Endodermal cell (in vitro differentiated cells): ENCODE results near the gene TRIM45. TPM values are rescaled to one million over a fixed set of nuclear protein-coding genes. Genes with fewer than 3 reads are reported as not detected.

ENCODE experiments used
- DNase-seq: peaks from one replicate; pipeline ENCODE4 v3.0.0-alpha.2; 2017
- H3K27ac ChIP-seq: 2 replicates; pipeline ENCODE4 v1.5.1; 2013; ENCODE audit warnings: mild to moderate bottlenecking, low read depth, low read length, moderate library complexity
- H3K27me3 ChIP-seq: 2 replicates; pipeline ENCODE4 v1.6.1; 2013; ENCODE audit warnings: mild to moderate bottlenecking, low read length, moderate library complexity; ENCODE audit not compliant: insufficient read depth, control insufficient read depth, poor library complexity, severe bottlenecking
- H3K36me3 ChIP-seq: 2 replicates; pipeline ENCODE4 v1.7.0; 2013; ENCODE audit warnings: mild to moderate bottlenecking, low read length, moderate library complexity; ENCODE audit not compliant: control insufficient read depth, insufficient read depth
- H3K4me1 ChIP-seq: one replicate; pipeline ENCODE4 v1.7.0; 2013; ENCODE audit warnings: low read length; ENCODE audit not compliant: control insufficient read depth, insufficient read depth
- H3K4me3 ChIP-seq: 2 replicates; pipeline ENCODE4 v1.5.1; 2013; ENCODE audit warnings: mild to moderate bottlenecking, low read length, moderate library complexity
- H3K9ac ChIP-seq: 2 replicates; pipeline ENCODE4 v1.6.1; 2013; ENCODE audit warnings: mild to moderate bottlenecking, low read length, moderate library complexity; ENCODE audit not compliant: poor library complexity, severe bottlenecking; ENCODE audit errors: extremely low read depth
- H3K9me3 ChIP-seq: 2 replicates; pipeline ENCODE4 v1.6.1; 2013; ENCODE audit warnings: mild to moderate bottlenecking, low read length, moderate library complexity; ENCODE audit not compliant: control insufficient read depth
- H3K27ac Mint-ChIP-seq: 2 replicates; pipeline ENCODE4 v1.8.0; 2020; ENCODE audit warnings: mixed read lengths
- H3K27me3 Mint-ChIP-seq: 2 replicates; pipeline ENCODE4 v1.8.0; 2021; ENCODE audit warnings: mild to moderate bottlenecking, mixed read lengths; ENCODE audit not compliant: insufficient read depth
- H3K36me3 Mint-ChIP-seq: 2 replicates; pipeline ENCODE4 v1.8.0; 2020; ENCODE audit warnings: low read depth, mixed read lengths
- H3K4me1 Mint-ChIP-seq: 2 replicates; pipeline ENCODE4 v1.8.0; 2020; ENCODE audit warnings: mixed read lengths
- H3K4me3 Mint-ChIP-seq: 2 replicates; pipeline ENCODE4 v1.8.0; 2020; ENCODE audit warnings: mild to moderate bottlenecking, moderate library complexity, mixed read lengths
- H3K9me3 Mint-ChIP-seq: 2 replicates; pipeline ENCODE4 v1.8.0; 2020; ENCODE audit warnings: mild to moderate bottlenecking, mixed read lengths
- WGBS, 2 experiments: methylation state at CpG; one replicate each; pipeline versions ENCODE4 v1.1.5 to v1.1.7; 2013; ENCODE audit warnings: missing lambda C conversion rate in 2 of 2, mixed read lengths in 1 of 2; ENCODE audit not compliant: insufficient coverage in 1 of 2, insufficient read length in 1 of 2; 5-methylcytosine and 5-hydroxymethylcytosine counted together
- total RNA-seq, 2 donors: library from RNA; stranded (reverse); fragmentation: NEBNext Ultra II Directional in 1 of 2; extraction: Animal tissue kit (Norgen Biotek cat#: 25700) in 1 of 2; gene quantifications; 2 replicates in 1 of 2; 3 replicates in 1 of 2; pipeline ENCODE4 v1.2.1, GENCODE V29; 2021
- TF ChIP-seq, protein P1 (sequence below): fragments of 200-600 bp; sonication (generic); conservative IDR thresholded peaks from 2 replicates; pipeline ENCODE4 v1.5.0; 2021; ENCODE audit warnings: antibody characterized with exemption, mild to moderate bottlenecking

TRIM45 gene
- total RNA-seq, 2 donors from 2014 or later = 13.4 to 16.5 TPM

DNA sequence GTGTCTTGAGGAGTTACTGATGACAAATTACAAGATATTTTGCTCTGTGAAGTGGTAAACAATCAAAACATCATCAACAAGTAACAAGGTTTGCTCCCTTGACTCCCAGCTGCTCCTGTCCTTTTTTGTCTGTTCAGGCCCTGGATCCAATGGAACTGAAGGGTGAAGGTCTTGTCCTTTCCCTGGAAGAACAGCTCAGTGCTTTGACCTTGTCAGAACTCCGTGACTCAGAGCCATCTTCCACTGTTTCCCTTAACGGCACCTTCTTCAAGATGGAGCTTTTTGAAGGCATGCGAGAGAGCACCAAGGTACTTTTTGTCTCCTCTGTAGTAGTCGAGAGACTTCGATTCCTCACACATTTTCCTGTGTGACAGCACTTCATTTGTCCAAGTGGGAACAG is 29.0 kb downstream of the TRIM45 start:
- Mint-ChIP-seq H3K27ac (peak overlapping the region; percentile 87), H3K4me3 (no peak overlapping the region), H3K4me1 (peaks cover 4% of the 10 kb centered on the region), H3K27me3 (no peaks in the 10 kb centered on the region), H3K36me3 (peaks cover 65% of the 10 kb centered on the region), H3K9me3 (no peaks in the 10 kb centered on the region)
- no peak overlapping the region for H3K4me3 ChIP-seq
- peak overlapping the region; percentile 74 for H3K27ac ChIP-seq
- TF ChIP-seq, protein P1, sequence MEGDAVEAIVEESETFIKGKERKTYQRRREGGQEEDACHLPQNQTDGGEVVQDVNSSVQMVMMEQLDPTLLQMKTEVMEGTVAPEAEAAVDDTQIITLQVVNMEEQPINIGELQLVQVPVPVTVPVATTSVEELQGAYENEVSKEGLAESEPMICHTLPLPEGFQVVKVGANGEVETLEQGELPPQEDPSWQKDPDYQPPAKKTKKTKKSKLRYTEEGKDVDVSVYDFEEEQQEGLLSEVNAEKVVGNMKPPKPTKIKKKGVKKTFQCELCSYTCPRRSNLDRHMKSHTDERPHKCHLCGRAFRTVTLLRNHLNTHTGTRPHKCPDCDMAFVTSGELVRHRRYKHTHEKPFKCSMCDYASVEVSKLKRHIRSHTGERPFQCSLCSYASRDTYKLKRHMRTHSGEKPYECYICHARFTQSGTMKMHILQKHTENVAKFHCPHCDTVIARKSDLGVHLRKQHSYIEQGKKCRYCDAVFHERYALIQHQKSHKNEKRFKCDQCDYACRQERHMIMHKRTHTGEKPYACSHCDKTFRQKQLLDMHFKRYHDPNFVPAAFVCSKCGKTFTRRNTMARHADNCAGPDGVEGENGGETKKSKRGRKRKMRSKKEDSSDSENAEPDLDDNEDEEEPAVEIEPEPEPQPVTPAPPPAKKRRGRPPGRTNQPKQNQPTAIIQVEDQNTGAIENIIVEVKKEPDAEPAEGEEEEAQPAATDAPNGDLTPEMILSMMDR = no peak
- peaks cover 79% of the 10 kb centered on the region for H3K36me3 ChIP-seq
- 93 to 95% methylated on average over 5 of the region's 5 CpGs for WGBS, 2 experiments
- H3K9ac ChIP-seq = no peak overlapping the region
- no peaks in the 10 kb centered on the region for H3K4me1 ChIP-seq
- H3K9me3 ChIP-seq = no peaks in the 10 kb centered on the region
- no peak for DNase-seq
- no peaks in the 10 kb centered on the region for H3K27me3 ChIP-seq

DNA sequence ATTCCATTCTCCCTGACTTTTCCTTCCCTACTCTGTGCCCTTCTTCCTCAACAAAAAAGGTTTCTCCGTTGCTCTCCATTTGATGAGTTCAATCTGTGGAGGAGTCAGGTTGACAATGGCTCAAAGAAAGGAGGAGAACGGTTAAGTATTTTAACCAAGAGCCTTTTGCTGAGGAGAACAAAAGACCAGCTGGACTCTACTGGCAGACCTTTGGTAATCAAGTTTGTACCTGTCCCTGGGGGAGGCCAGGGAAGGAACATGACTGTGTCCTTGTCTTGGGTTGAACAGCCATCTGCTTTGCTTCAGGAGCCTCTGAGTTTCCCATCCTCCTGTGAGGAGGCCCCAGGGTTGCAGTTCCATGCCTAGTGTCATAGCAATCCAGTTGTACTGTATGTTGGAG is 31.6 kb downstream of the TRIM45 start:
- Mint-ChIP-seq H3K27me3 (no peaks in the 10 kb centered on the region), H3K4me3 (no peak overlapping the region), H3K4me1 (peaks cover 4% of the 10 kb centered on the region), H3K27ac (no peak overlapping the region), H3K9me3 (no peaks in the 10 kb centered on the region), H3K36me3 (peaks cover 61% of the 10 kb centered on the region)
- Histone ChIP-seq H3K9ac (no peak overlapping the region), H3K4me3 (no peak overlapping the region), H3K27ac (no peak overlapping the region), H3K4me1 (no peaks in the 10 kb centered on the region), H3K27me3 (no peaks in the 10 kb centered on the region), H3K9me3 (no peaks in the 10 kb centered on the region), H3K36me3 (peaks cover 77% of the 10 kb centered on the region)
- 83 to 90% methylated on average over 2 of the region's 2 CpGs for WGBS, 2 experiments
- no peak for DNase-seq
- TF ChIP-seq, protein P1 = no peak

- no peaks in the 10 kb centered on the region for H3K9me3 ChIP-seq
- no peak overlapping the region for H3K4me3 Mint-ChIP-seq
- H3K36me3 Mint-ChIP-seq = peaks cover 54% of the 10 kb centered on the region
- no peaks in the 10 kb centered on the region for H3K9me3 Mint-ChIP-seq
- DNase-seq = no peak
- no peaks in the 10 kb centered on the region for H3K4me1 ChIP-seq
- H3K27me3 ChIP-seq = no peaks in the 10 kb centered on the region
- no peak overlapping the region for H3K4me3 ChIP-seq
- H3K27ac ChIP-seq = no peak overlapping the region
- no peak overlapping the region for H3K27ac Mint-ChIP-seq
- no peak overlapping the region for H3K9ac ChIP-seq
- TF ChIP-seq, protein P1 = no peak
- H3K4me1 Mint-ChIP-seq = peaks cover 2% of the 10 kb centered on the region
- WGBS, 2 experiments = 90 to 96% methylated on average over 5 to 6 of the region's 6 CpGs
- H3K36me3 ChIP-seq = peaks cover 73% of the 10 kb centered on the region
- H3K27me3 Mint-ChIP-seq = no peaks in the 10 kb centered on the region
Observed at GRCh38 chr1:117087686-117088085, 33.9 kb downstream of the TRIM45 start.
